GM10266 (cell line): ENCODE data around the gene GPR65.
A peak's percentile ranks its signal among the peaks of the same experiment; 100 is the strongest.
"Not testable (repeated sequence)": the region's sequence is repeated elsewhere in the genome, so short reads cannot be mapped to it uniquely, and the experiment has no call there.

Source experiments
- DNase-seq: peaks from one replicate; pipeline ENCODE4 v3.0.0; 2012; ENCODE audit errors: extremely low spot score
- TF ChIP-seq, protein P1 (sequence below): IDR thresholded peaks from 2 replicates; pipeline ENCODE4 v1.5.1; 2012; ENCODE audit warnings: mild to moderate bottlenecking, low read depth; ENCODE audit not compliant: control insufficient read depth, insufficient read depth; ENCODE audit errors: missing control alignments

GPR65 gene

DNA sequence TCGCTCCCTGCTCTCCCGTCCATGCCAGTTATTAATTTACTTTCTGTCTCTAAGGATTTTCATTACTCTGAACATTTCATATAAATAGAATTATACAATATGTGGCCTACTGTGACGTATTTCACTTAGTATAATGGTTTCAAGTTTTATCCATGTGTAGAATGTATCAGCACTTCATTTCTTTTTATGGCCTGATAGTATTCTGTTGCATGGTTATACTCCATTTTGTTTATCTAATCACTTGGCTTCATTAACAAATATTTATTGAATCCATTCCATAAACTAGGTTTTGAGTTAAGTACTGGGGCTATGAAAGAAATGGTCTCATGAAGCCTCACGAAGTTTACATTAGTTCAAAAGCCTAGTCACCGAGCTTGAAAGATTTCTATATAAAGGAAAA lies 7.6 kb downstream of the GPR65 start:
- TF ChIP-seq, protein P1, sequence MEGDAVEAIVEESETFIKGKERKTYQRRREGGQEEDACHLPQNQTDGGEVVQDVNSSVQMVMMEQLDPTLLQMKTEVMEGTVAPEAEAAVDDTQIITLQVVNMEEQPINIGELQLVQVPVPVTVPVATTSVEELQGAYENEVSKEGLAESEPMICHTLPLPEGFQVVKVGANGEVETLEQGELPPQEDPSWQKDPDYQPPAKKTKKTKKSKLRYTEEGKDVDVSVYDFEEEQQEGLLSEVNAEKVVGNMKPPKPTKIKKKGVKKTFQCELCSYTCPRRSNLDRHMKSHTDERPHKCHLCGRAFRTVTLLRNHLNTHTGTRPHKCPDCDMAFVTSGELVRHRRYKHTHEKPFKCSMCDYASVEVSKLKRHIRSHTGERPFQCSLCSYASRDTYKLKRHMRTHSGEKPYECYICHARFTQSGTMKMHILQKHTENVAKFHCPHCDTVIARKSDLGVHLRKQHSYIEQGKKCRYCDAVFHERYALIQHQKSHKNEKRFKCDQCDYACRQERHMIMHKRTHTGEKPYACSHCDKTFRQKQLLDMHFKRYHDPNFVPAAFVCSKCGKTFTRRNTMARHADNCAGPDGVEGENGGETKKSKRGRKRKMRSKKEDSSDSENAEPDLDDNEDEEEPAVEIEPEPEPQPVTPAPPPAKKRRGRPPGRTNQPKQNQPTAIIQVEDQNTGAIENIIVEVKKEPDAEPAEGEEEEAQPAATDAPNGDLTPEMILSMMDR = no peak
- no peak for DNase-seq

DNA sequence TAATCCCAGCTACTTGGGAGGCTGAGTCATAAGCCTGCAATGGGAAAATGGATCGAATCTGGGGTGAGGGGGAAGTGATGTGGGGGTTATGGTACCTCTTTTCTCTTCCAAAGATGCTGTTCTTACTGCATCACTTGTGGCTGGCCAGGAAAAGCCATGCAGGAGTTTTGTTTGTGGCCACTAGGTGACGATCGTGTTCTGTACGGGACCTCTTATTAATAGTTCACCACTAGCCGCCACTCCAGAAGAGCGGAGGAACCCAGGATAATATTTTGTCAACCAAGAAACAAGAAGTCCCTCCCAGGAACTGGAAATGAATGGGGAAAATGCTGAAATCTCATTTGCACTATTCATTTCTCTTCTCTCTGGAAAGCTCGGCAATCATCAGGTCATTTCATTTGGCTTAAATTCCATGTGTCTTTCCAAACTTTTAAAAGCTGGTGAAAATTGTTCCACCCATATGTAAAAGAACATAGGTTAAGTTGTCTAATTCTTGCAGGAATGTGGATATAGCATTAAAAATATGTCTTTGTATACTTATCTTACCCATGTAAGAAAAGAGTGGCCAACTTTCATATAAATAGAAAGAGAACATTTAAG lies 8.9 kb downstream of the GPR65 start:
- TF ChIP-seq, protein P1 = peak; percentile 81
- peak; percentile 34 for DNase-seq

DNA sequence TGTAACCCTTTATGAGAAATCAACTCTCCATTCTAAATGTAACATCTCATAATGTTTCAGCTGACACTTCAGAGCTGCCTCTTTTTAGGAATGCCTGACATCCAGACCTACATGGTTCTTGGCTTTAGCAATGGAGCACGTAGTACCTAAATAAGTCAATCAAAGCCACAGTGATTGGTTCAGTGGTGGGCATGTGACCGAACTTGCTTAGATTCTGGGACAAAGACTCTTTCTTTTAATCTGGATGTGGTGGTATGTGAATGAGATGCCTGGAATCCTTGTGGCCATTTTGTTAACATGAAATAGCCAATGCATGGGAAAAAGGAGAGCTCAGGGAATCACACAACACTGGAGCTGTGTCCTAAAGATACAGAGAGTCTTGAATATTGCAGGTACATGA lies 11.8 kb downstream of the GPR65 start:
- no peak for DNase-seq
- TF ChIP-seq, protein P1 = no peak

DNA sequence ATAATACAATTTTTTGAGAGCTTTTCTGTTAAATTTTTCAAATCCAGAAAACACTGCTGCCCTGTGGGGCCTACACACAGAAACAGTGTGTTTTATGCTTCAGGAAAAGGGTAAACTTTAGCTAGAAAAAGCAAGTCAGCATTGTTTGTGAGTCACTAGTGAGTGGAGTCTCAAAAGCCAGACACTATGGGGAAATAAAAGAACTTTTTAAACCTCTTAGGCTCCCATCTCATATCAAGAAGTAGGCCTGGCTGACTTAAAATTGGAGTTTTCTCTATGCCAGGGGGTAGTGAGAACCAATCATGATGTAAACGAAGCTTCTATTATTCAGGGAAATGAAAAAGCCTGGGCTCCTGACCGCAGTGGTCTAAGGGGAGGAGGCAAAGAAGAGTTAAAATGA lies 12.6 kb downstream of the GPR65 start:
- TF ChIP-seq, protein P1 = no peak
- no peak for DNase-seq

DNA sequence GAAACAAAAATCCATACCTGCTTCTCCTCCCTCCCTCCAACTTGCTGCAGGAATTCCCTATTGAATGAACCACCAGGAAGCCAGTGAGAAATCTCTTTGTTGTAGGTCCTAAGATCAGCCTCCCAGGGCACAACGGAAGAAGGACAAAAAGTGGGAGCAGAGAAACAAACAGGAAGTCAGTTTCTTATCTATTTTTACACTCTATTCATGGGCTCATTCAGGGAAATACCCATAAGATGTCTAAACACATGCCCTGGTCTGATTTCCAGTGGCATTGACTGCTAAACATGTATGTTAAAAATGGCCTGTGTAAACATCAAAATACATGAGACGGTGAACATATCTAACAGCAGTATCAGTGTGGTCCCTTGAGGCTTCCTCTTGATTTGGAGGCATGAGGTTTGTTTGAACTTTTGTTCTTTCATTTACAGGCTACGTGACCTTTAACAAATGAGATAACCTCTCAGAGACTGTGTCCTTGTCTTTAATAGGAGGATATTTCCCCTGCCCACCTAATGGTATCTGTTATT lies 18.8 kb downstream of the GPR65 start:
- DNase-seq = no peak
- TF ChIP-seq, protein P1 = no peak

DNA sequence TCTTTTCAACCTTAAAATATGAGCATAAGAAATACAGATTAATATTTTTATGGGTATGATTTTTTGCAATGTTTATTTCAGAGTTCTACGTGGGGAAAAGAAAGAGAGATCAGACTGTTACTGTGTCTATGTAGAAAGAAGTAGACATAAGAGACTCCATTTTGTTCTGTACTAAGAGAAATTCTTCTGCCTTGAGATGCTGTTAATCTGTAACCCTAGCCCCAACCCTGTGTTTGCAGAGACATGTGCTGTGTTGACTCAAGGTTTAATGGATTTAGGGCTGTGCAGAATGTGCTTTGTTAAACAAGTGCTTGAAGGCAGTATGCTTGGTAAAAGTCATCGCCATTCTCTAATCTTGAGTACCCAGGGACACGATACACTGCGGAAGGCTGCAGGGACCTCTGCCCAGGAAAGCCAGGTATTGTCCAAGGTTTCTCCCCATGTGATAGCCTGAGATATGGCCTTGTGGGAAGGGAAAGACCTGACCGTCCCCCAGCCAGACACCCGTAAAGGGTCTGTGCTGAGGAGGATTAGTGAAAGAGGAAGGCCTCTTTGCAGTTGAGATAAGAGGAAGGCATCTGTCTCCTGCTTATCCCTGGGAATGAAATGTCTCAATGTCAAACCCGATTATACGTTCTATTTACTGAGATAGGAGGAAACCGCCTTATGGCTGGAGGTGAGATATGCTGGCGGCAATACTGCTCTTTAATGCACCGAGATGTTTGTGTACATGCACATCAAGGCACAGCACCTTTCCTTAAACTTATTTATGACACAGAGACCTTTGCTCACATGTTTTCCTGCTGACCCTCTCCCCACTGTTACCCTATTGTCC lies 19.5 kb downstream of the GPR65 start:
- not testable (repeated sequence) for DNase-seq

DNA sequence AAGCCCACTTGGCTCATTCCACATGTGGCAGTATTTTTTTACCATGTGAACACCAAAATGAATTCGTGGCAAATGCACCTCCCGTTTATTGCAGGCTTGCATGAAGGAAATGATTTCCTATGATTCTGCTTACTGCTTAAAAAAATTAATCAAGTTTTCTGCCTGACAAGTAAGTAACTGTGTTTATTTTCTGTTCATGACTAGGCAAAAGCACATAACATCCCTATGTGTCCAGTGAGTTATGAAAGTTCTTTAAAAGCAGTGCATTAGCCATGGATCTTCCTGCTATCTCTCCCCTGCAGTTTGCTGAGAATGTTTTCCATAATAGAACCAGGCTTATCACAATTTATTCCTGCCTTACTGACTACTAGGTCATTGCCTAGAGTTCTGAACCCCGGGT lies 20.4 kb downstream of the GPR65 start:
- no peak for DNase-seq
- TF ChIP-seq, protein P1 = no peak
